Measurements from ENCODE around the gene POU2F1.

POU2F1 gene

GRCh38 chr1:167357305-167357704 is 136.6 kb downstream of the POU2F1 start:
- no peak for TF ChIP-seq CTCF (IDR thresholded peaks at IDR 0.05; ENCODE audit: extremely low read depth, insufficient read depth, missing control alignments)
- no peak for DNase-seq (ENCODE audit: low spot score)
- in situ Hi-C loops (cut with MboI; ENCODE audit: low pct_unique_long_range_greater_than_20kb, low sequenced_read_pairs, unreplicated experiment): no loop called here

- in situ Hi-C loops (cut with MboI; ENCODE audit: low pct_unique_long_range_greater_than_20kb, low sequenced_read_pairs, unreplicated experiment): no loop called here
- DNase-seq (ENCODE audit: low spot score): no peak
- TF ChIP-seq CTCF (IDR thresholded peaks at IDR 0.05; ENCODE audit: extremely low read depth, insufficient read depth, missing control alignments): no peak
Measured at GRCh38 chr1:167359295-167359694, 138.6 kb downstream of the POU2F1 start.

- no peak for DNase-seq (ENCODE audit: low spot score)
- in situ Hi-C loops (cut with MboI; ENCODE audit: low pct_unique_long_range_greater_than_20kb, low sequenced_read_pairs, unreplicated experiment): no loop called here
- no peak for TF ChIP-seq CTCF (IDR thresholded peaks at IDR 0.05; ENCODE audit: extremely low read depth, insufficient read depth, missing control alignments)
Measured at GRCh38 chr1:167360120-167360519, 139.4 kb downstream of the POU2F1 start.

GRCh38 chr1:167362638-167363037 is 142.0 kb downstream of the POU2F1 start:
- no peak for DNase-seq (ENCODE audit: low spot score)
- in situ Hi-C loops (cut with MboI; ENCODE audit: low pct_unique_long_range_greater_than_20kb, low sequenced_read_pairs, unreplicated experiment): no loop called here
- no peak for TF ChIP-seq CTCF (IDR thresholded peaks at IDR 0.05; ENCODE audit: extremely low read depth, insufficient read depth, missing control alignments)

- no peak for DNase-seq (ENCODE audit: low spot score)
- TF ChIP-seq CTCF (IDR thresholded peaks at IDR 0.05; ENCODE audit: extremely low read depth, insufficient read depth, missing control alignments): no peak
- in situ Hi-C loops (cut with MboI; ENCODE audit: low pct_unique_long_range_greater_than_20kb, low sequenced_read_pairs, unreplicated experiment): no loop called here
Measured at GRCh38 chr1:167364826-167365225, 144.1 kb downstream of the POU2F1 start.

GRCh38 chr1:167365360-167365759 is 144.7 kb downstream of the POU2F1 start:
- in situ Hi-C loops (cut with MboI; ENCODE audit: low pct_unique_long_range_greater_than_20kb, low sequenced_read_pairs, unreplicated experiment): no loop called here
- no peak for DNase-seq (ENCODE audit: low spot score)
- no peak for TF ChIP-seq CTCF (IDR thresholded peaks at IDR 0.05; ENCODE audit: extremely low read depth, insufficient read depth, missing control alignments)

- in situ Hi-C loops (cut with MboI; ENCODE audit: low pct_unique_long_range_greater_than_20kb, low sequenced_read_pairs, unreplicated experiment): no loop called here
- no peak for TF ChIP-seq CTCF (IDR thresholded peaks at IDR 0.05; ENCODE audit: extremely low read depth, insufficient read depth, missing control alignments)
Measured at GRCh38 chr1:167367705-167368104, 147.0 kb downstream of the POU2F1 start.

More at GRCh38 chr1:167367705-167368104, 147.0 kb downstream of the POU2F1 start:
- no peak for DNase-seq (ENCODE audit: low spot score)
